SH-SY5Y (cell line): Measurements from ENCODE around the gene ALG9.

Source experiments
- GATA2 ChIP-seq: IDR thresholded peaks from 2 replicates; pipeline ENCODE4 v1.6.1; 2011; ENCODE audit warnings: mild to moderate bottlenecking, low read depth, low read length
- GATA3 ChIP-seq: IDR thresholded peaks from 2 replicates; pipeline ENCODE4 v1.6.1; 2011; ENCODE audit warnings: low read depth, mild to moderate bottlenecking, low read length, moderate library complexity

- TF ChIP-seq GATA2 (no peak), GATA3 (no peak)
Measured at GRCh38 chr11:111788464-111788863, 82.9 kb downstream of the ALG9 start.
